WTC11 (cell line): ENCODE measurements around the gene OR1M1. TPM values are rescaled to one million over a fixed set of nuclear protein-coding genes. Genes with fewer than 3 reads are reported as not detected.

Source experiments
- ATAC-seq: fragments of 200-7000 bp; cut with Tn5 transposase; 2 replicates; pipeline ENCODE4 v1.10.0; 2021; ENCODE audit warnings: mild to moderate bottlenecking, moderate library complexity
- CTCF ChIA-PET: fragments of 300-600 bp; sonication (Branson Sonifier 250); formaldehyde crosslinking; loops from one replicate; lab custom pipeline; 2021; ENCODE audit warnings: antibody characterized with exemption; lab: Charles Lee
- POLR2A ChIA-PET: fragments of 350-600 bp; sonication (Branson Sonifier 250); formaldehyde crosslinking; loops from one replicate; lab custom pipeline; 2021; ENCODE audit warnings: antibody characterized with exemption; lab: Charles Lee
- DNase-seq: peaks from one replicate; pipeline ENCODE4 v3.0.0; 2021; ENCODE audit warnings: low spot score
- H3K27ac Mint-ChIP-seq: 2 replicates; pipeline ENCODE4 v1.8.0; 2021; ENCODE audit warnings: mixed read lengths
- H3K27me3 Mint-ChIP-seq: 2 replicates; pipeline ENCODE4 v1.8.0; 2021; ENCODE audit warnings: low read depth, mild to moderate bottlenecking, moderate library complexity, mixed read lengths
- H3K36me3 Mint-ChIP-seq: 2 replicates; pipeline ENCODE4 v1.8.0; 2021; ENCODE audit warnings: mixed read lengths
- H3K4me1 Mint-ChIP-seq: 2 replicates; pipeline ENCODE4 v1.8.0; 2022; ENCODE audit warnings: mixed read lengths
- H3K4me3 Mint-ChIP-seq: 2 replicates; pipeline ENCODE4 v1.8.0; 2021; ENCODE audit warnings: mild to moderate bottlenecking, moderate library complexity, mixed read lengths
- H3K9me3 Mint-ChIP-seq: 2 replicates; pipeline ENCODE4 v1.8.0; 2021; ENCODE audit warnings: mixed read lengths
- ATF2 ChIP-seq: sonication (generic); formaldehyde crosslinking; IDR thresholded peaks from 2 replicates; pipeline ENCODE4 v1.8.1; 2022; ENCODE audit warnings: low read depth, missing genetic modification reagents, borderline replicate concordance
- CBFB ChIP-seq: sonication (generic); formaldehyde crosslinking; IDR thresholded peaks from 2 replicates; pipeline ENCODE4 v1.8.1; 2022; ENCODE audit warnings: mild to moderate bottlenecking, low read depth, missing genetic modification reagents
- CREB1 ChIP-seq: sonication (generic); formaldehyde crosslinking; IDR thresholded peaks from 2 replicates; pipeline ENCODE4 v1.8.0; 2023; ENCODE audit warnings: mild to moderate bottlenecking, missing genetic modification reagents
- CREM ChIP-seq: sonication (generic); formaldehyde crosslinking; IDR thresholded peaks from 2 replicates; pipeline ENCODE4 v1.8.1; 2022; ENCODE audit warnings: mild to moderate bottlenecking, missing genetic modification reagents, moderate library complexity
- ELF4 ChIP-seq: sonication (generic); formaldehyde crosslinking; IDR thresholded peaks from 2 replicates; pipeline ENCODE4 v1.8.1; 2022; ENCODE audit warnings: low read depth, mild to moderate bottlenecking, moderate library complexity, missing genetic modification reagents
- HMGXB4 ChIP-seq: sonication (generic); formaldehyde crosslinking; IDR thresholded peaks from 2 replicates; pipeline ENCODE4 v1.8.1; 2023; ENCODE audit warnings: mild to moderate bottlenecking, moderate library complexity, missing genetic modification reagents
- NR1H2 ChIP-seq: sonication (generic); formaldehyde crosslinking; IDR thresholded peaks from 2 replicates; pipeline ENCODE4 v1.9.0; 2021; ENCODE audit warnings: mild to moderate bottlenecking, moderate library complexity, missing genetic modification reagents
- SMAD4 ChIP-seq: sonication (generic); formaldehyde crosslinking; IDR thresholded peaks from 2 replicates; pipeline ENCODE4 v1.8.0; 2022; ENCODE audit warnings: mild to moderate bottlenecking, missing genetic modification reagents
- USF2 ChIP-seq: sonication (generic); formaldehyde crosslinking; IDR thresholded peaks from 2 replicates; pipeline ENCODE4 v1.8.1; 2023; ENCODE audit warnings: mild to moderate bottlenecking, missing genetic modification reagents, moderate library complexity
- ZNF121 ChIP-seq: sonication (generic); formaldehyde crosslinking; IDR thresholded peaks from 2 replicates; pipeline ENCODE4 v1.8.0; 2023; ENCODE audit warnings: missing genetic modification reagents
- ZNF138 ChIP-seq: sonication (generic); formaldehyde crosslinking; conservative IDR thresholded peaks from 2 replicates; pipeline ENCODE4 v1.8.1; 2022; ENCODE audit warnings: mild to moderate bottlenecking, moderate library complexity, missing genetic modification reagents
- ZNF396 ChIP-seq: fragments of 250-450 bp; sonication (Bioruptor Pico); IDR thresholded peaks from 2 replicates; pipeline ENCODE4 v1.8.0; 2021; ENCODE audit warnings: mild to moderate bottlenecking, moderate library complexity, borderline replicate concordance
- total RNA-seq: library from RNA; stranded (reverse); gene quantifications from 3 replicates; pipeline ENCODE4 v1.2.3, GENCODE V29; 2021
- TF ChIP-seq, protein P1 (sequence below): sonication (generic); formaldehyde crosslinking; IDR thresholded peaks from 2 replicates; pipeline ENCODE4 v1.8.1; 2023; ENCODE audit warnings: mild to moderate bottlenecking, missing genetic modification reagents
- TF ChIP-seq, protein P2 (sequence below): fragments of 200-600 bp; IDR thresholded peaks from 2 replicates; pipeline ENCODE4 v1.8.0; 2022; ENCODE audit warnings: antibody characterized with exemption
- TF ChIP-seq, protein P3 (sequence below): sonication (generic); formaldehyde crosslinking; IDR thresholded peaks from 2 replicates; pipeline ENCODE4 v1.8.0; 2022; ENCODE audit warnings: missing genetic modification reagents
- TF ChIP-seq, protein P4 (sequence below): sonication (generic); formaldehyde crosslinking; IDR thresholded peaks from 2 replicates; pipeline ENCODE4 v1.8.0; 2023; ENCODE audit warnings: mild to moderate bottlenecking, missing genetic modification reagents

Gene OR1M1
- total RNA-seq, 1 experiment from 2014 or later: not detected

- ATAC-seq: no peak
- ChIA-PET CTCF (interaction anchor here (0.6 kb wide), 2 partner anchors 339 to 481 kb away, joined by 3 to 4 read pairs; no protein-coding TSS in a partner anchor), POLR2A (no interaction called here)
Measured at GRCh38 chr19:9061879-9062278, 25.0 kb upstream of the OR1M1 start.

More at GRCh38 chr19:9061879-9062278, 25.0 kb upstream of the OR1M1 start:
- Mint-ChIP-seq H3K4me1 (no peaks in the 10 kb centered on the region), H3K9me3 (no peaks in the 10 kb centered on the region), H3K27ac (no peak overlapping the region), H3K27me3 (peaks cover 2% of the 10 kb centered on the region; the same call in 1 of the 2 replicates), H3K36me3 (no peaks in the 10 kb centered on the region), H3K4me3 (no peak overlapping the region)
- TF ChIP-seq ZNF138 (CRISPR knock-in tag) (no peak), CBFB (CRISPR knock-in tag) (no peak), ATF2 (CRISPR knock-in tag) (no peak), USF2 (CRISPR knock-in tag) (no peak), CREB1 (CRISPR knock-in tag) (no peak), CREM (CRISPR knock-in tag) (no peak), ZNF396 (CRISPR knock-in tag) (no peak), NR1H2 (CRISPR knock-in tag) (no peak), ELF4 (no peak), HMGXB4 (CRISPR knock-in tag) (no peak), SMAD4 (CRISPR knock-in tag) (no peak), ZNF121 (CRISPR knock-in tag) (no peak)
- TF ChIP-seq, protein P1, sequence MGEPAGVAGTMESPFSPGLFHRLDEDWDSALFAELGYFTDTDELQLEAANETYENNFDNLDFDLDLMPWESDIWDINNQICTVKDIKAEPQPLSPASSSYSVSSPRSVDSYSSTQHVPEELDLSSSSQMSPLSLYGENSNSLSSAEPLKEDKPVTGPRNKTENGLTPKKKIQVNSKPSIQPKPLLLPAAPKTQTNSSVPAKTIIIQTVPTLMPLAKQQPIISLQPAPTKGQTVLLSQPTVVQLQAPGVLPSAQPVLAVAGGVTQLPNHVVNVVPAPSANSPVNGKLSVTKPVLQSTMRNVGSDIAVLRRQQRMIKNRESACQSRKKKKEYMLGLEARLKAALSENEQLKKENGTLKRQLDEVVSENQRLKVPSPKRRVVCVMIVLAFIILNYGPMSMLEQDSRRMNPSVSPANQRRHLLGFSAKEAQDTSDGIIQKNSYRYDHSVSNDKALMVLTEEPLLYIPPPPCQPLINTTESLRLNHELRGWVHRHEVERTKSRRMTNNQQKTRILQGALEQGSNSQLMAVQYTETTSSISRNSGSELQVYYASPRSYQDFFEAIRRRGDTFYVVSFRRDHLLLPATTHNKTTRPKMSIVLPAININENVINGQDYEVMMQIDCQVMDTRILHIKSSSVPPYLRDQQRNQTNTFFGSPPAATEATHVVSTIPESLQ (CRISPR knock-in tag): no peak
- TF ChIP-seq, protein P2, sequence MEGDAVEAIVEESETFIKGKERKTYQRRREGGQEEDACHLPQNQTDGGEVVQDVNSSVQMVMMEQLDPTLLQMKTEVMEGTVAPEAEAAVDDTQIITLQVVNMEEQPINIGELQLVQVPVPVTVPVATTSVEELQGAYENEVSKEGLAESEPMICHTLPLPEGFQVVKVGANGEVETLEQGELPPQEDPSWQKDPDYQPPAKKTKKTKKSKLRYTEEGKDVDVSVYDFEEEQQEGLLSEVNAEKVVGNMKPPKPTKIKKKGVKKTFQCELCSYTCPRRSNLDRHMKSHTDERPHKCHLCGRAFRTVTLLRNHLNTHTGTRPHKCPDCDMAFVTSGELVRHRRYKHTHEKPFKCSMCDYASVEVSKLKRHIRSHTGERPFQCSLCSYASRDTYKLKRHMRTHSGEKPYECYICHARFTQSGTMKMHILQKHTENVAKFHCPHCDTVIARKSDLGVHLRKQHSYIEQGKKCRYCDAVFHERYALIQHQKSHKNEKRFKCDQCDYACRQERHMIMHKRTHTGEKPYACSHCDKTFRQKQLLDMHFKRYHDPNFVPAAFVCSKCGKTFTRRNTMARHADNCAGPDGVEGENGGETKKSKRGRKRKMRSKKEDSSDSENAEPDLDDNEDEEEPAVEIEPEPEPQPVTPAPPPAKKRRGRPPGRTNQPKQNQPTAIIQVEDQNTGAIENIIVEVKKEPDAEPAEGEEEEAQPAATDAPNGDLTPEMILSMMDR: no peak
- TF ChIP-seq, protein P3, sequence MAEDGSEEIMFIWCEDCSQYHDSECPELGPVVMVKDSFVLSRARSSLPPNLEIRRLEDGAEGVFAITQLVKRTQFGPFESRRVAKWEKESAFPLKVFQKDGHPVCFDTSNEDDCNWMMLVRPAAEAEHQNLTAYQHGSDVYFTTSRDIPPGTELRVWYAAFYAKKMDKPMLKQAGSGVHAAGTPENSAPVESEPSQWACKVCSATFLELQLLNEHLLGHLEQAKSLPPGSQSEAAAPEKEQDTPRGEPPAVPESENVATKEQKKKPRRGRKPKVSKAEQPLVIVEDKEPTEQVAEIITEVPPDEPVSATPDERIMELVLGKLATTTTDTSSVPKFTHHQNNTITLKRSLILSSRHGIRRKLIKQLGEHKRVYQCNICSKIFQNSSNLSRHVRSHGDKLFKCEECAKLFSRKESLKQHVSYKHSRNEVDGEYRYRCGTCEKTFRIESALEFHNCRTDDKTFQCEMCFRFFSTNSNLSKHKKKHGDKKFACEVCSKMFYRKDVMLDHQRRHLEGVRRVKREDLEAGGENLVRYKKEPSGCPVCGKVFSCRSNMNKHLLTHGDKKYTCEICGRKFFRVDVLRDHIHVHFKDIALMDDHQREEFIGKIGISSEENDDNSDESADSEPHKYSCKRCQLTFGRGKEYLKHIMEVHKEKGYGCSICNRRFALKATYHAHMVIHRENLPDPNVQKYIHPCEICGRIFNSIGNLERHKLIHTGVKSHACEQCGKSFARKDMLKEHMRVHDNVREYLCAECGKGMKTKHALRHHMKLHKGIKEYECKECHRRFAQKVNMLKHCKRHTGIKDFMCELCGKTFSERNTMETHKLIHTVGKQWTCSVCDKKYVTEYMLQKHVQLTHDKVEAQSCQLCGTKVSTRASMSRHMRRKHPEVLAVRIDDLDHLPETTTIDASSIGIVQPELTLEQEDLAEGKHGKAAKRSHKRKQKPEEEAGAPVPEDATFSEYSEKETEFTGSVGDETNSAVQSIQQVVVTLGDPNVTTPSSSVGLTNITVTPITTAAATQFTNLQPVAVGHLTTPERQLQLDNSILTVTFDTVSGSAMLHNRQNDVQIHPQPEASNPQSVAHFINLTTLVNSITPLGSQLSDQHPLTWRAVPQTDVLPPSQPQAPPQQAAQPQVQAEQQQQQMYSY (CRISPR knock-in tag): no peak
- TF ChIP-seq, protein P4, sequence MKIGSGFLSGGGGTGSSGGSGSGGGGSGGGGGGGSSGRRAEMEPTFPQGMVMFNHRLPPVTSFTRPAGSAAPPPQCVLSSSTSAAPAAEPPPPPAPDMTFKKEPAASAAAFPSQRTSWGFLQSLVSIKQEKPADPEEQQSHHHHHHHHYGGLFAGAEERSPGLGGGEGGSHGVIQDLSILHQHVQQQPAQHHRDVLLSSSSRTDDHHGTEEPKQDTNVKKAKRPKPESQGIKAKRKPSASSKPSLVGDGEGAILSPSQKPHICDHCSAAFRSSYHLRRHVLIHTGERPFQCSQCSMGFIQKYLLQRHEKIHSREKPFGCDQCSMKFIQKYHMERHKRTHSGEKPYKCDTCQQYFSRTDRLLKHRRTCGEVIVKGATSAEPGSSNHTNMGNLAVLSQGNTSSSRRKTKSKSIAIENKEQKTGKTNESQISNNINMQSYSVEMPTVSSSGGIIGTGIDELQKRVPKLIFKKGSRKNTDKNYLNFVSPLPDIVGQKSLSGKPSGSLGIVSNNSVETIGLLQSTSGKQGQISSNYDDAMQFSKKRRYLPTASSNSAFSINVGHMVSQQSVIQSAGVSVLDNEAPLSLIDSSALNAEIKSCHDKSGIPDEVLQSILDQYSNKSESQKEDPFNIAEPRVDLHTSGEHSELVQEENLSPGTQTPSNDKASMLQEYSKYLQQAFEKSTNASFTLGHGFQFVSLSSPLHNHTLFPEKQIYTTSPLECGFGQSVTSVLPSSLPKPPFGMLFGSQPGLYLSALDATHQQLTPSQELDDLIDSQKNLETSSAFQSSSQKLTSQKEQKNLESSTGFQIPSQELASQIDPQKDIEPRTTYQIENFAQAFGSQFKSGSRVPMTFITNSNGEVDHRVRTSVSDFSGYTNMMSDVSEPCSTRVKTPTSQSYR (CRISPR knock-in tag): no peak
- no peak for DNase-seq
